Measurements from ENCODE around the gene UBE3C.

UBE3C gene

GRCh38 chr7:157299317-157299612 is 160.5 kb downstream of the UBE3C start:
- DNase-seq = no peak

DNA sequence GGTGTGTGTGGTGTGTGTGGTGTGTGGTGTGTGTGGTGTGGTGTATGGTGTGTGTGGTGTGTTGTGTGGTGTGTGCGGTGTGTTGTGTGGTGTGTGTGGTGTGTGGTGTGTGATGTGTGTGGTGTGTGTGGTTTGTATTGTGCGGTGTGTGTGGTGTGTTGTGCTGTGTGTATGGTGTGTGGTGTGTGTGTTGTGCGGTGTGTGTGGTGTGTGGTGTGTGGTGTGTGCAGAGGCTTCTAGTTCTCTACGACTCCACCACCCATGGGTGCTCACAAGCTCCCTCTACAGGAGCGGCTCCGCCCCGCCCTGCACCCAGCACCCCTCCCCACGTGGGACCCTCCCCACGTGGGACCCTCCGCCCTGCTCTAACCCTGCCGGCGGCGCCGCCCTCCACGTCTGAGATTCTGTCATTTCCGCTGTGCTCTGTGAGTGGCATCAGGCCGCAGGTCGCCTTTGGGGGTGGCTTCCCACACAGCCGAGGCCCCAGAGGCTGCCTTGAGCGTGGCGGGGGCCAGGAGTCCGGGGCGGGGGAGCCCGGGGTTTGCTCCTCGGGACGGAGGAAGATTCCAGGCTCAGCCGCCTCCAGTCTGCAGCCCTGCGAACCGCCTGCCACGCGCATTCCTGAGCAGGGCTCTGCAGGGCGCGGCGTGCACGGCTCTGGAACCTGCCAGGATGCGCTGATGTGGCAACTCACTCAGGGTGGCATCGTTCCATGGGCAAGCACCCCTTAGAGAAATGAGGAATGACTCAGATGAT is 161.1 kb downstream of the UBE3C start:
- no peak for DNase-seq

DNA sequence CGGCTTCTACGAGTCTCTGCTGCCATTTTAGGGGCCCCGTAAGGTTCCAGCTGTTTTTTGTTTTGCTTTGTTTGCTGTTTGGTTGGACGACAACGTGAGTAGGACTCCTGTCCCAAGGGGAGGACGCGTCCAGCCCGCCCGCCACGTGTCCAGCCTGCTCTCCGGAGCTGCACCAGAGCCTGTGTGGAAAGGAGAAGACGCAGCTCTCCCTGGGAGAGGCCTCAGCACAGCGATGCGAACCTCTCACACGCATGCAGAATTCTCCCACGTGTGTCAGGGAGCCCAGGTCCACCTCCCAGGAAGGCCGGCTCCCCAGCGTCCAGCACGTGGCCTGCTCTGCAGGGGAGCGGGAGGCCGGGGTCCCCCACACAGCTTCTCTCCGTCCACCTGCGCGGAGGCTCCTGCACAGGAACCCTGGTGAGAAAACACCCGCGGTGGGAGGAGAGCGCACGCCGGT is 161.7 kb downstream of the UBE3C start:
- DNase-seq = no peak

GRCh38 chr7:157301610-157302120 is 162.9 kb downstream of the UBE3C start:
- DNase-seq = no peak

DNA sequence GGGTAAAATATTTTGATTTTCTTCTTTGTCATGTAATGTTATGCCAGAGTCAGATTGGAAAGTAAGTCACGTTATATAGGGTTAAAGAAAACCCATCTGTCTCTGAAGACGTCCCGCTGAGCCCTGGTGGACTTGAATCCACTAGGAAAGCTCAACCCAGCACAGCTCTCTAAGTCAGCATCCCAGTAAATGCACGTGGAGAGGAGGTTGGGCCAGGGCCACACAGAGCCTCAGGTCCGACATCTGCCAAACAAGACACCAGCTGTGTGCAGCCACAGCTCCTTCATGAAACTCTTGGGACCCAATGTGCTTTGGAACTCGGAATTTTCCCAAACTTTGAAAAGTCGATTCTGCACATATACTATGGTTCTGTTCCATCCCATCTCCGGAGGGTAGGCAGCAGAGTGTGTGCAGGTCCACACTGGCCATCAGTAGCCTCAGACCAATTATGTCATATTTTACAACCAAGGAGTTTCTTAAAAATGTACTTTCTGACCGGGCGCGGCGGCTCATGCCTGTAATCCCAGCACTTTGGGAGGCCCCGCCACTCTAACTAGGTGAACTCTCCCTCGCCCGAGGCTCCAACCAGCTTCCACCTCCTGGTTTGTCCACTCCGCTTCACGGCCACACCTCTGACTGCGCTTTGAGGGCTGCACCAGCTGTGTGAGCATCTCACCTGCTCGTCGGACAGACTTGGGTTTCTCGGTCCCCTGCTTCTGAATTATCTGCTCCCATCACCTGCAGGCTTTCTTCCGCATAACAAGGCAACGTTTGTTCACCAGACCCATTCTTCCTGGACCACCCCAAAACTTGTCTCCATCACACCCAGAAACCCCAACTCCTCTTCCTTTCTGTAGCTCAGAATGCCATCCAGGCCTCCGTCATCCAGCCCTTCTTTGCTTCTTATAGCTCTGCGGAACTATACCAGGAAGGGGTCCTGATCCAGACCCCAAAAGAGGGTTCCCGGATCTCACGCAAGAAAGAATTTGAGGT is 168.4 kb downstream of the UBE3C start:
- DNase-seq = no peak

DNA sequence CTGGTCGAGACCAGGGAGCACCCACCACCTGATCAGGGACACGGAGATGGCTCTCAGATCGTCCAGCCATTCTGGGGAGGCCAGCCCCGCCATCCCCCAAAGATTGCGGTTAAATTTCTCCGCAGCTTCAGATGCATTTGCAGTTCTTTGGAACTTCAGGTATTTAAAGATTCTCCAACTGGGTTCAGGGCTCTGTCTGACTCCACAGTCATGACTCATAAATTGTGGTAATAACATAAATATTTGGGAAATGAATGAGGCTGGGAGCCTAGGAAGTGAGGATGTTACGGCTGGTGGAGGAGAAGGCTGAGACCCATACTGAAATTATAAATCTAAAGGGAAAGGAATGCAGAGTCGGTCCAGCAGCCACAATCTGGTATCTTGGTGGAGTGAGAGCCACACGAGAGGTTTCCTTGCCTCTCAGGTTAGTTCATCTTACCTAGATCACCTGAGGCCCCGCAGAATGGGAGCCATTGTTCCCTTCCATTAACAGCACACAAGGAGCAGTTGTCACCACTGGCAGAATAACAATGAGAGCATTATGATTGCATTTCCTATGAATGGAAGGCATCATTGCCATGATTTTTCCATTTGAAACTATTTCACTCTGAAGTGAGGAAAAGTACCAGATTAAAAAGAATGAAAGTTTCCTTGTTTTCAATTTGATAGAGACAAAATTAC is 171.4 kb downstream of the UBE3C start:
- DNase-seq = no peak

- DNase-seq = no peak
Measured at GRCh38 chr7:157310676-157311185, 172.0 kb downstream of the UBE3C start.

DNA sequence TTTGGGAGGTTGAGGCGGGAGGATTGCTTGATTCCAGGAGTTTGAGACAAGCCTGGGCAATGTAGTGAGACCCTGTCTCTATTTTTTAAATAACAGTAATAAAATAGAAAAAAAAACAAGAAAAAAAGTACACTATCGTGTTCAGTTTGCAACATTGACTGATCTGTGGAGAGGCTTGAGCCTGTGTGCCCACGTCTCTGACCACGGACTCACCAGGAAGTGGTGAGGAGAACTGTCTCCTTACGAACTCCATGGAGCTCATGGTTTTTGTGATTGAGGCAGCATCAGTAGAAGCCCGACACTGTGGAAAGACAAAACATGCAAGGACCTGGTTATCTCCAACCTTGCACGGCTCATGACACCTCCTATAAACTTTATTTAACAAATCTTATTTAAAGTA is 174.2 kb downstream of the UBE3C start:
- no peak for DNase-seq

- no peak for DNase-seq
Measured at GRCh38 chr7:157313645-157314044, 174.9 kb downstream of the UBE3C start.

DNA sequence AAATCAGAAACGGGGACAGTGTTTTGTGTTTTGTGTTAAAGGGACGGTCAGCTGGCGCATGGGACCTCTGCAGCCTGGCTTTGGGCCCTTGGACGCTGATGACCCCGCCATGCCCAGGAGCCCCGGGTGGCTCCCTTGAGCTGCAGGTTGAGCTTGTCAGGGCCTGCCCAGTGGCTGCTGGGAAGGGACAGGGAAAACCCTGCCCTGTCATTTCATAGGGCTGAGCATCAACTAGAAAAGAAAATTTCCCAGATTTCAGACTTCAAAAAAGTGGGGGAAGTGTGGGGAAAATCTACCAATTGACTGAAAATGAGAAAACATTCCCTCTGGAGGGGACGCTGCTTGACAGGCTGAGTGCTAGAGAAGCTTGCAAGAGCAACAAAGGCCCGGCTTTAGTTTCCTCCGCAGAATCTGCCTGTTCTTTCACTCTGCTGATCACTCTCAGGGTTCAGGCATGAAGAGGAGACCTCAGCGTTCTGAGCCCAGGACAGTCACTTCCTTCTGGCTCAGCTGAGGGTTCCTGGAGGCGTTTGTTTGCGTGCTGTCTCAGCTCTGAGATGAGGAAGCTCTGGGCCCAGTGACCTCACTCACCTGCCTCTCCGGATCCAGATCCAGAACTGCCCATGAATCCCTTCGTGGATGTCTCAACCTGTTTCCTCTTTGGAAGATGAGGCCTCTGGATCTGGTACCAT is 179.4 kb downstream of the UBE3C start:
- no peak for DNase-seq

All from NCI-H2171 treated with DMSO at 0.1 percent for 48 hours (cell line).